Right ventricle myocardium inferior (tissue), 1 donor: Measurements from ENCODE around the gene OR7G1. TPM values are rescaled to one million over a fixed set of nuclear protein-coding genes. Genes with fewer than 3 reads are reported as not detected.

Experiments used
- ATAC-seq: fragments of 200-7000 bp; cut with Tn5 transposase; one replicate; pipeline ENCODE4 v1.9.1; 2020; ENCODE audit warnings: mild to moderate bottlenecking, moderate library complexity
- DNase-seq: peaks from one replicate; pipeline ENCODE4 v3.0.0; 2021; ENCODE audit errors: missing footprints
- intact Hi-C: fragments of 100-400 bp; cut with DNase I; formaldehyde crosslinking; loops from one replicate; pipeline ENCODE4 v1.11.0; 2022
- long read RNA-seq: library from polyadenylated mRNA; unstranded; transcript quantifications from one replicate; pipeline ENCODE4 v2.0.0, GENCODE V29; 2021
- total RNA-seq: library from RNA; stranded (reverse); fragmentation: NEBNext Ultra II Directional; extraction: Animal tissue kit (Norgen Biotek cat#: 25700); gene quantifications from one replicate; pipeline ENCODE4 v1.2.1, GENCODE V29; 2021
- donor health status: DM: no; HTN: yes; CAD: no; lungs with severe emphysema.

The OR7G1 gene, protein sequence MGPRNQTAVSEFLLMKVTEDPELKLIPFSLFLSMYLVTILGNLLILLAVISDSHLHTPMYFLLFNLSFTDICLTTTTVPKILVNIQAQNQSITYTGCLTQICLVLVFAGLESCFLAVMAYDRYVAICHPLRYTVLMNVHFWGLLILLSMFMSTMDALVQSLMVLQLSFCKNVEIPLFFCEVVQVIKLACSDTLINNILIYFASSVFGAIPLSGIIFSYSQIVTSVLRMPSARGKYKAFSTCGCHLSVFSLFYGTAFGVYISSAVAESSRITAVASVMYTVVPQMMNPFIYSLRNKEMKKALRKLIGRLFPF
- total RNA-seq: not detected
- long read RNA-seq: 0 reads

DNA sequence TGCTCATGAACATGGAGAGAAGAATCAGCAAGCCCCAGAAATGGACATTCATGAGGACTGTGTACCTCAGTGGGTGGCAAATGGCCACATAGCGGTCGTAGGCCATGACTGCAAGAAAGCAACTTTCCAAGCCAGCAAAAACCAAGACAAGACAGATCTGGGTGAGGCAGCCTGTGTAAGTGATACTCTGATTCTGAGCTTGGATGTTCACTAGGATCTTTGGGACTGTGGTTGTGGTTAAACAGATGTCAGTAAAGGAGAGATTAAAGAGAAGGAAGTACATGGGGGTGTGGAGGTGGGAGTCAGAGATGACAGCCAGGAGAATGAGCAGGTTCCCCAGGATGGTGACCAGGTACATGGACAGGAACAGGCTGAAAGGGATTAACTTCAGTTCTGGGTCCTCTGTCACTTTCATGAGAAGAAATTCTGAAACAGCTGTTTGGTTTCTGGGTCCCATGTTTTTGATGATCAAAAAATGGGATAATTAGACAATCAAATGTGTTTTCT lies at the start of gene OR7G1:
TSS of gene OR7G1 (minus strand) at position 457 of the 507 bp plus-strand sequence. CDS start at position 457, 0 bp downstream.
- no peak for ATAC-seq
- intact Hi-C loops: no loop called here
- no peak for DNase-seq

DNA sequence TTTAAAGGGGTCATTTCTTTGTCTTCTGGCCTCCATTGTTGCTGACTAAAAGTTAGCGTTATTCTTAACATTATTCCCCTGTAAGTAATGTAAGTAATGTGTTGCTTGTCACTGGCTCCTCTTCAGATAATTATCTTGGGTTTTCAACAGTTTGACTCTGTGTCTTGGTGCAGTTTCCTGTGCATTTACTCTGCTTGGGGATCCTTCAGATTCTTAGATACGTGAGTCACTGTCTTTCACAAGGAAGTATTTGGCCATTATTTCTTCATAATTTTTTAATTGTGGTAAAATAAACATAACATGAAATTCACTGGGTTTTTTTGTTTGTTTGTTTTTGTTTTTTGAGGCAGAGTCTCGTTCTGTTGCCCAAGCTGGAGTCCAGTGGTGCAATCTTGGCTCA lies 49.7 kb upstream of the OR7G1 start:
- DNase-seq (no peak), ATAC-seq (no peak)
- intact Hi-C loops: no loop called here

DNA sequence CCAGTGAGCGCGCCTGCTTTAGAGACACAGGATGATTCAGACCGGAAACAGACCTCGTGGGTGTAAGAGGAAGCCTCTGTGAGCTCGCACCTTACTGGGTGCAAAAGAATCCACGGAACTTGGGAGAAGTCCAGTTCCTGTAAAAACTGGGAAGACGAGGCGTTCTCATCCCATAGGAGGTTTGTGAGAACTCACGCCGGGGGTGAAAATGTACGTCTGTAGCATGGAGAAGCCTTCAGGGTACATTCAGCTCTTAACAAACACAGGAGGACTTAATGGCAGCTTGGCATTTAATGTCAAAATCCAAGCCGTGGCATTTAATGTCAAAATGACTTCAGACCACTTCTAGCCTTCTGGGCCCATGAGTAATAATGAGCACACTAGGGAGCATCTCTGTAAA lies 45.9 kb upstream of the OR7G1 start:
- intact Hi-C loops: no loop called here
- no peak for DNase-seq
- ATAC-seq: no peak

- no peak for ATAC-seq
- intact Hi-C loops: no loop called here
- DNase-seq: no peak
Observed at GRCh38 chr19:9159891-9160290, 44.3 kb upstream of the OR7G1 start.

GRCh38 chr19:9156304-9156703 lies 40.7 kb upstream of the OR7G1 start:
- no peak for DNase-seq
- no peak for ATAC-seq
- intact Hi-C loops: no loop called here

GRCh38 chr19:9155591-9155990 lies 40.0 kb upstream of the OR7G1 start:
- intact Hi-C loops: no loop called here
- no peak for DNase-seq
- ATAC-seq: no peak

GRCh38 chr19:9151367-9151766 lies 35.8 kb upstream of the OR7G1 start:
- intact Hi-C loops: no loop called here
- ATAC-seq: no peak
- no peak for DNase-seq

GRCh38 chr19:9150650-9151049 lies 35.1 kb upstream of the OR7G1 start:
- DNase-seq (no peak), ATAC-seq (no peak)
- intact Hi-C loops: no loop called here

- intact Hi-C loops: loop anchor here (10.0 kb wide), 1 partner anchor 285 kb away; the partner anchor contains the start of gene ZNF266
- no peak for ATAC-seq
- DNase-seq: no peak
Observed at GRCh38 chr19:9149997-9150396, 34.4 kb upstream of the OR7G1 start.

DNA sequence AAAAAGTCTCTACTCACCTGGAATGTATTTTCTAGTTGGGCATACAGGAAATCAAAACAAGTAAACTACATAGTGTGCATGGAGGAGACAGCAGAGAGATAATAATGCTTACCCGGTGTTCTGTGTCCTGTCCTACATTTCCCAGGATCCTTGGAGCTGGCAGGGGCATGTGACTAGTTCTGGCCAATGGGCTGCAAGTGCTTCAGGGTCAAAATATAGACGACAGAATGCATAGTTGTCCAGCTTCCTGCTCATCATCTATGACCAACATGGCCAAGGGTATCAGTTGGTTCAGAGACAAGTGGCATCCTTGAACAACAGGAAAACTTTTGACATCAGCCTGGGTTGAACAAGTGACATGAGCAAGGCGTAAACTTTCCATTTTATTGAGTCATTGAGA lies 33.1 kb upstream of the OR7G1 start:
- DNase-seq: no peak
- ATAC-seq: no peak
- intact Hi-C loops: loop anchor here (10.0 kb wide), 1 partner anchor 286 kb away; the partner anchor contains the start of gene ZNF266

DNA sequence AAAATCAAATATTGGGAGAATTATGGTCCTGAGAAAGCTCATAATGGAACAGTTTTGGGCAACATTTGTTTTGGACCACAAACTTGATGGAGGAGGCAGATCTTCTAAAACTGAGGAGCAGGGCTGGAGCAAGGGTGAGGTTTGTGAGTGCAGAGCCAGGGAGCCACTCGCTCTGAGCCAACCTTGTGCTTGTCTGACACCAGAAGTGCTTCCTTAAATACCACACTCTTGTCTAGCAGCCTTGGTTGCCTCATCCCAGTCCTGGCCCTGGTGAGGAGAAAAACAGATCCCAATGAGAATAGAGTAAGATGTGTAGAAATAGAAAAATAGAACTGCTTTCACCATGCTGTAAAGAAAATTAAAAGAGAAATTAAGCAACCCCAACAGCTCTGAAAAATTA lies 31.3 kb upstream of the OR7G1 start:
- DNase-seq (no peak), ATAC-seq (peak; percentile 48)
- intact Hi-C loops: loop anchor here (10.0 kb wide), 1 partner anchor 288 kb away; the partner anchor contains the start of gene ZNF266

GRCh38 chr19:9144920-9145319 lies 29.4 kb upstream of the OR7G1 start:
- intact Hi-C loops: loop anchor here (5.0 to 10.0 kb wide), 2 partner anchors 290 to 647 kb away; partner anchors contain the start of gene ZNF266
- DNase-seq (no peak), ATAC-seq (no peak)

GRCh38 chr19:9140159-9140874 lies 24.8 kb upstream of the OR7G1 start, which contains the start of gene ZNF317:
TSS of gene ZNF317 (plus strand) at chr19:9140397. CDS start at chr19:9156017, 15,620 bp downstream.
- DNase-seq (peak; percentile 97), ATAC-seq (peak; percentile 97)
- intact Hi-C loops: loop anchor here (2.0 to 10.0 kb wide), 3 partner anchors 294 to 652 kb away; partner anchors contain the start of genes ZNF121 and ZNF266

GRCh38 chr19:9139609-9140158 lies 24.1 kb upstream of the OR7G1 start:
- ATAC-seq: peak; percentile 17
- no peak for DNase-seq
- intact Hi-C loops: loop anchor here (2.0 to 10.0 kb wide), 4 partner anchors 168 to 653 kb away; partner anchors contain the start of genes ZNF121, ZNF266 and ZNF699

GRCh38 chr19:9132422-9132821 lies 16.9 kb upstream of the OR7G1 start:
- ATAC-seq (no peak), DNase-seq (no peak)
- intact Hi-C loops: no loop called here

DNA sequence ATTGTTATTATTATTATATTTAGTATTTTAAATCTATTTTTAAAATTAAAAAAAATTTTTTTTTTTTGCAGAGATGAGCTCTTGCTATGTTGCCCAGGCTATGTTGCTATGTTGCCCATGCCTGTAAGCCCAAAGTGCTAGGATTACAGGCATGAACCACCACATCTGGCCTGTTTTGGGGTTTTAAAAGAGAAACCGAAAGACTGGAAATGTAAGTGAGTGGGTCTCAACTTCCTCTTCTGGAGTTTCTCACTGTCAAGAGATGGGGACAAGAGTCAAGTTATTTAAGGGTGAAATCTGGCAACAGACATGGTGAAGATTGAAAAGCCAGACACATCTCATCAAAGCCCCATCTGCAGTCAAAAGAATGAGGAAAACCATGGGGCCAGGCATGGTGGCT lies 15.4 kb upstream of the OR7G1 start:
- no peak for DNase-seq
- intact Hi-C loops: no loop called here
- no peak for ATAC-seq

GRCh38 chr19:9128171-9128570 lies 12.6 kb upstream of the OR7G1 start:
- DNase-seq (no peak), ATAC-seq (no peak)
- intact Hi-C loops: no loop called here

GRCh38 chr19:9126900-9127405 lies 11.4 kb upstream of the OR7G1 start, which contains the start of gene OR7G3:
TSS of gene OR7G3 (minus strand) at chr19:9126950. CDS start at chr19:9126950, 0 bp downstream.
- ATAC-seq: no peak
- intact Hi-C loops: no loop called here
- no peak for DNase-seq

- ATAC-seq (no peak), DNase-seq (no peak)
- intact Hi-C loops: no loop called here
Observed at GRCh38 chr19:9116547-9116946, 984 bp upstream of the OR7G1 start.
